H1 (cell line): Measurements from ENCODE around the gene TBC1D2B. TPM values are rescaled to one million over a fixed set of nuclear protein-coding genes. Genes with fewer than 3 reads are reported as not detected.

Source experiments
- CTCF ChIA-PET: fragments of 300-600 bp; sonication (Branson Sonifier 250); formaldehyde crosslinking; loops from one replicate; lab custom pipeline; 2021; ENCODE audit not compliant: partially characterized antibody; lab: Charles Lee
- POLR2A ChIA-PET: fragments of 300-600 bp; sonication (Branson Sonifier 250); formaldehyde crosslinking; loops from one replicate; lab custom pipeline; 2021; ENCODE audit warnings: inconsistent platforms; ENCODE audit not compliant: partially characterized antibody; lab: Charles Lee
- DNase-seq, 2 experiments: peaks; one replicate each; pipeline versions ENCODE4 v3.0.0 to v3.0.0-alpha.2; 2010 to 2022; ENCODE audit warnings: low spot score in 2 of 2, low read depth in 1 of 2, mixed read lengths in 1 of 2
- FAIRE-seq: peaks from 2 replicates; lab custom pipeline; 2011; peaks lifted over from hg19 to GRCh38; lab: Jason Lieb, UNC
- H2AFZ ChIP-seq: 2 replicates; pipeline ENCODE4 v1.8.1; 2012; ENCODE audit warnings: low read length, inconsistent platforms
- H2AK5ac ChIP-seq: 2 replicates; pipeline ENCODE4 v1.6.1; 2013; ENCODE audit warnings: low read depth, low read length
- H2BK120ac ChIP-seq: replicated peaks from 2 replicates; pipeline ENCODE3; 2013; ENCODE audit warnings: low read depth, low read length, inconsistent platforms
- H2BK12ac ChIP-seq: 2 replicates; pipeline ENCODE4 v1.6.1; 2013; ENCODE audit warnings: low read depth, low read length
- H2BK15ac ChIP-seq: 2 replicates; pipeline ENCODE4 v1.6.1; 2013; ENCODE audit warnings: low read length
- H2BK20ac ChIP-seq: 2 replicates; pipeline ENCODE4 v1.6.1; 2013; ENCODE audit warnings: low read length
- H2BK5ac ChIP-seq: 2 replicates; pipeline ENCODE4 v1.6.1; 2013; ENCODE audit warnings: low read depth, low read length
- H3K14ac ChIP-seq: 2 replicates; pipeline ENCODE4 v1.6.1; 2013; ENCODE audit warnings: inconsistent platforms; ENCODE audit not compliant: insufficient read length
- H3K18ac ChIP-seq: 2 replicates; pipeline ENCODE4 v1.6.1; 2013; ENCODE audit warnings: low read length; ENCODE audit errors: extremely low read depth
- H3K23ac ChIP-seq: 2 replicates; pipeline ENCODE4 v1.6.1; 2013; ENCODE audit warnings: inconsistent platforms; ENCODE audit not compliant: insufficient read length
- H3K23me2 ChIP-seq: 2 replicates; pipeline ENCODE4 v1.6.1; 2013; ENCODE audit warnings: low read depth, low read length
- H3K27ac ChIP-seq: 2 replicates; pipeline ENCODE4 v1.6.1; 2011; ENCODE audit warnings: low read depth, low read length, inconsistent platforms
- H3K27me3 ChIP-seq, 4 experiments: replicated peaks in 1 of 4; 1 replicate in 1 of 4; 2 replicates in 3 of 4; pipeline versions ENCODE4 v1.6.1 to v1.8.1; 2011 to 2013; ENCODE audit warnings: low read length in 3 of 4, mild to moderate bottlenecking in 3 of 4, inconsistent platforms in 2 of 4, mixed read lengths in 2 of 4, moderate library complexity in 1 of 4; ENCODE audit not compliant: control insufficient read depth in 3 of 4, insufficient read depth in 3 of 4; ENCODE audit errors: extremely low read depth in 1 of 4
- H3K36me3 ChIP-seq, 4 experiments: 2 replicates each; pipeline versions ENCODE4 v1.6.1 to v1.8.1; 2011 to 2013; ENCODE audit warnings: mild to moderate bottlenecking in 4 of 4, low read length in 3 of 4, moderate library complexity in 2 of 4, control low read depth in 1 of 4, inconsistent platforms in 1 of 4; ENCODE audit not compliant: insufficient read depth in 4 of 4, control insufficient read depth in 2 of 4
- H3K4ac ChIP-seq: replicated peaks from 2 replicates; pipeline ENCODE3; 2013; ENCODE audit warnings: low read length, low read depth, mixed read lengths, inconsistent platforms; ENCODE audit not compliant: insufficient read length
- H3K4me1 ChIP-seq, 4 experiments: replicated peaks in 1 of 4; 1 replicate in 1 of 4; 2 replicates in 3 of 4; pipeline versions ENCODE4 v1.6.1 to v1.8.1; 2011 to 2013; ENCODE audit warnings: low read length in 3 of 4, inconsistent platforms in 2 of 4, mixed read lengths in 1 of 4; ENCODE audit not compliant: insufficient read depth in 4 of 4, control insufficient read depth in 3 of 4
- H3K4me2 ChIP-seq, 2 experiments: 2 replicates each; pipeline versions ENCODE4 v1.6.1 to v1.8.1; 2011 to 2013; ENCODE audit warnings: low read depth in 2 of 2, low read length in 2 of 2, control low read depth in 1 of 2, inconsistent platforms in 1 of 2, mild to moderate bottlenecking in 1 of 2; ENCODE audit not compliant: insufficient read depth in 1 of 2
- H3K4me3 ChIP-seq, 4 experiments: fragments of 200-600, 300-600 bp in 1 of 4; sonication (generic), shearing (Covaris generic), sonication (Bioruptor Twin) in 1 of 4; 2 replicates each; pipeline versions ENCODE4 v1.5.1 to v1.8.1; 2011 to 2016; ENCODE audit warnings: low read length in 4 of 4, low read depth in 3 of 4, control low read depth in 2 of 4, inconsistent platforms in 2 of 4, mild to moderate bottlenecking in 2 of 4, mixed read lengths in 1 of 4, moderate library complexity in 1 of 4; ENCODE audit not compliant: insufficient read depth in 2 of 4; ENCODE audit errors: extremely low read depth in 1 of 4
- H3K56ac ChIP-seq: replicated peaks from 2 replicates; pipeline ENCODE3; 2013; ENCODE audit warnings: low read depth, mild to moderate bottlenecking, mixed read lengths, low read length, inconsistent platforms; ENCODE audit not compliant: insufficient read length
- H3K79me1 ChIP-seq: 2 replicates; pipeline ENCODE4 v1.6.1; 2013; ENCODE audit warnings: low read depth, low read length, control low read depth
- H3K79me2 ChIP-seq, 2 experiments: 2 replicates each; pipeline versions ENCODE4 v1.6.1 to v1.8.1; 2012 to 2013; ENCODE audit warnings: low read length in 2 of 2, mild to moderate bottlenecking in 2 of 2, inconsistent platforms in 1 of 2; ENCODE audit not compliant: insufficient read depth in 2 of 2, control insufficient read depth in 1 of 2
- H3K9ac ChIP-seq, 4 experiments: replicated peaks in 1 of 4; 1 replicate in 1 of 4; 2 replicates in 3 of 4; pipeline versions ENCODE4 v1.6.1 to v1.8.1; 2011 to 2013; ENCODE audit warnings: low read depth in 3 of 4, low read length in 3 of 4, control low read depth in 2 of 4, mild to moderate bottlenecking in 2 of 4, moderate library complexity in 2 of 4, inconsistent platforms in 1 of 4; ENCODE audit errors: extremely low read depth in 1 of 4
- H3K9me3 ChIP-seq, 2 experiments: 2 replicates each; pipeline versions ENCODE4 v1.6.1 to v1.8.1; 2012 to 2013; ENCODE audit warnings: mild to moderate bottlenecking in 2 of 2, moderate library complexity in 2 of 2, control low read depth in 1 of 2, inconsistent platforms in 1 of 2, low read depth in 1 of 2, low read length in 1 of 2, mixed read lengths in 1 of 2; ENCODE audit not compliant: insufficient read depth in 2 of 2
- H4K20me1 ChIP-seq, 2 experiments: replicated peaks in 1 of 2; 2 replicates each; pipeline versions ENCODE3 to v1.8.1; 2011 to 2013; ENCODE audit warnings: inconsistent platforms in 2 of 2, low read length in 2 of 2, mild to moderate bottlenecking in 1 of 2; ENCODE audit not compliant: insufficient read depth in 2 of 2, control insufficient read depth in 1 of 2
- H4K5ac ChIP-seq: 2 replicates; pipeline ENCODE4 v1.6.1; 2013; ENCODE audit warnings: low read length, low read depth, mixed read lengths, inconsistent platforms; ENCODE audit not compliant: insufficient read length
- H4K8ac ChIP-seq: 2 replicates; pipeline ENCODE4 v1.8.0; 2013; ENCODE audit warnings: mild to moderate bottlenecking, moderate library complexity, low read length, inconsistent platforms; ENCODE audit not compliant: insufficient read depth; ENCODE audit errors: extremely low read depth
- H4K91ac ChIP-seq: replicated peaks from 2 replicates; pipeline ENCODE3; 2013; ENCODE audit warnings: low read length, mixed read lengths, inconsistent platforms; ENCODE audit not compliant: insufficient read length
- EGR1 ChIP-seq: IDR thresholded peaks from 2 replicates; pipeline ENCODE4 v1.6.1; 2011; ENCODE audit warnings: low read depth, low read length, borderline replicate concordance
- EZH2 ChIP-seq: fragments of 200-600 bp; sonication (generic); IDR thresholded peaks from 2 replicates; pipeline ENCODE4 v1.7.1; 2012; ENCODE audit warnings: low read depth, mild to moderate bottlenecking, moderate library complexity, low read length, inconsistent platforms; ENCODE audit not compliant: severe bottlenecking
- HDAC6 ChIP-seq: IDR thresholded peaks from one replicate; pipeline ENCODE4 v1.7.1; 2012; ENCODE audit warnings: low read depth, mild to moderate bottlenecking, inconsistent platforms, low read length, moderate library complexity
- RBBP5 ChIP-seq: IDR thresholded peaks from 2 replicates; pipeline ENCODE4 v1.7.1; 2012; ENCODE audit warnings: low read depth, mild to moderate bottlenecking, inconsistent platforms, low read length, moderate library complexity, borderline replicate concordance
- SIX5 ChIP-seq: IDR thresholded peaks from 2 replicates; pipeline ENCODE4 v1.6.1; 2011; ENCODE audit warnings: mild to moderate bottlenecking, low read depth, low read length
- TBP ChIP-seq: IDR thresholded peaks from 2 replicates; pipeline ENCODE4 v1.6.1; 2011; ENCODE audit warnings: low read depth, low read length, improper control_type of control experiment
- WGBS, 2 experiments: shearing (Covaris generic) in 1 of 2; methylation state at CpG; one replicate each; pipeline versions ENCODE4 v1.1.6 to v1.1.7; 2013 to 2015; ENCODE audit warnings: low lambda C conversion rate in 2 of 2, mixed read lengths in 2 of 2, inconsistent platforms in 1 of 2, low coverage in 1 of 2, missing lambda C conversion rate in 1 of 2; ENCODE audit not compliant: insufficient replicate concordance in 2 of 2, insufficient coverage in 1 of 2, insufficient read length in 1 of 2; ENCODE audit errors: extremely low coverage in 1 of 2, missing lambda C conversion rate in 1 of 2; 5-methylcytosine and 5-hydroxymethylcytosine counted together
- polyA plus RNA-seq, 7 experiments: library from polyadenylated mRNA; depleted of rRNA in 3 of 7; stranded (reverse) in 5 of 7; unstranded in 2 of 7; fragments of >200 nt in 5 of 7; fragments of 200-250 nt in 2 of 7; gene quantifications; 1 replicate in 5 of 7; 2 replicates in 1 of 7; 4 replicates in 1 of 7; pipeline versions ENCODE4 v1.2.1 to v1.2.3, GENCODE V29; 2011 to 2013; ENCODE audit warnings: missing spikeins in 2 of 7, mixed read lengths in 2 of 7
- total RNA-seq: library from RNA; stranded (reverse); fragmentation: NEBNext Ultra II Directional; extraction: Animal tissue kit (Norgen Biotek cat#: 25700); gene quantifications from 2 replicates; pipeline ENCODE4 v1.2.1, GENCODE V29; 2021
- TF ChIP-seq, protein P1 (sequence below), 3 experiments: IDR thresholded peaks; 1 replicate in 2 of 3; 2 replicates in 1 of 3; pipeline versions ENCODE4 v1.5.1 to v1.6.1; 2011; ENCODE audit warnings: low read length in 3 of 3, mild to moderate bottlenecking in 3 of 3, inconsistent platforms in 2 of 3, low read depth in 1 of 3, moderate library complexity in 1 of 3; ENCODE audit not compliant: insufficient read depth in 1 of 3; ENCODE audit errors: control extremely low read depth in 1 of 3
- TF ChIP-seq, protein P2 (sequence below): IDR thresholded peaks from 2 replicates; pipeline ENCODE4 v1.6.1; 2011; ENCODE audit warnings: low read depth, mild to moderate bottlenecking, low read length; ENCODE audit not compliant: insufficient read depth

Gene TBC1D2B
- total and polyA plus RNA-seq, 2 of the 8 experiments (the other 6 are each of a cell fraction or from before 2014, with no cell fraction given) = 11.9 to 19.5 TPM

- Histone ChIP-seq H4K91ac (no peak overlapping the region), H2BK12ac (no peak overlapping the region), H2BK120ac (no peak overlapping the region), H2BK15ac (no peak overlapping the region), H3K4me3 (no peak overlapping the region), H3K4me2 (peak overlapping the region in 1 of 2 experiments; percentile 32; a peak in 1 of 4 replicates), H3K27ac (no peak overlapping the region), H3K79me2 (peaks cover 3 to 45% of the 10 kb centered on the region in 2 experiments; a peak in 3 of 4 replicates), H4K20me1 (peaks cover 0 to 9% of the 10 kb centered on the region in 2 experiments), H4K8ac (no peak overlapping the region), H2AK5ac (no peak overlapping the region), H3K36me3 (no peaks in the 10 kb centered on the region), H3K79me1 (peaks cover 10% of the 10 kb centered on the region), H3K56ac (no peak overlapping the region), H3K14ac (no peak overlapping the region), H2BK20ac (peak overlapping the region; percentile 77; the same call in 1 of the 2 replicates), H3K4me1 (peaks cover 8 to 35% (median 20%) of the 10 kb centered on the region in 4 experiments), H3K9ac (no peak overlapping the region), H2AFZ (no peak overlapping the region), H4K5ac (no peak overlapping the region), H3K23me2 (no peaks in the 10 kb centered on the region; the same call in 1 of the 2 replicates), H3K27me3 (no peaks in the 10 kb centered on the region; a peak in 1 of 7 replicates), H3K18ac (0 out of 2 replicates have a peak overlapping the region, but pooled peaks have one; percentile 15), H3K9me3 (no peaks in the 10 kb centered on the region), H3K23ac (no peak overlapping the region), H2BK5ac (no peak overlapping the region), H3K4ac (no peak overlapping the region)
- 83% methylated on average over 4 of the region's 4 CpGs; no CpG with 5 or more reads in 1 of the 2 experiments for WGBS, 2 experiments
- POLR2A ChIA-PET = interaction anchor here (1.2 kb wide), 2 partner anchors 9 to 15 kb away, joined by 3 read pairs; no protein-coding TSS in a partner anchor
- no peak for DNase-seq
- CTCF ChIA-PET = interaction anchor here (0.7 to 2.6 kb wide), 12 partner anchors 11 to 884 kb away, joined by 3 to 8 read pairs (median 3); no protein-coding TSS in a partner anchor
- no peak for FAIRE-seq
- TF ChIP-seq RBBP5 (no peak), EGR1 (no peak), EZH2 (no peak), HDAC6 (no peak), TBP (no peak), SIX5 (no peak)
- TF ChIP-seq, protein P1, sequence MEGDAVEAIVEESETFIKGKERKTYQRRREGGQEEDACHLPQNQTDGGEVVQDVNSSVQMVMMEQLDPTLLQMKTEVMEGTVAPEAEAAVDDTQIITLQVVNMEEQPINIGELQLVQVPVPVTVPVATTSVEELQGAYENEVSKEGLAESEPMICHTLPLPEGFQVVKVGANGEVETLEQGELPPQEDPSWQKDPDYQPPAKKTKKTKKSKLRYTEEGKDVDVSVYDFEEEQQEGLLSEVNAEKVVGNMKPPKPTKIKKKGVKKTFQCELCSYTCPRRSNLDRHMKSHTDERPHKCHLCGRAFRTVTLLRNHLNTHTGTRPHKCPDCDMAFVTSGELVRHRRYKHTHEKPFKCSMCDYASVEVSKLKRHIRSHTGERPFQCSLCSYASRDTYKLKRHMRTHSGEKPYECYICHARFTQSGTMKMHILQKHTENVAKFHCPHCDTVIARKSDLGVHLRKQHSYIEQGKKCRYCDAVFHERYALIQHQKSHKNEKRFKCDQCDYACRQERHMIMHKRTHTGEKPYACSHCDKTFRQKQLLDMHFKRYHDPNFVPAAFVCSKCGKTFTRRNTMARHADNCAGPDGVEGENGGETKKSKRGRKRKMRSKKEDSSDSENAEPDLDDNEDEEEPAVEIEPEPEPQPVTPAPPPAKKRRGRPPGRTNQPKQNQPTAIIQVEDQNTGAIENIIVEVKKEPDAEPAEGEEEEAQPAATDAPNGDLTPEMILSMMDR (IDR thresholded peaks at IDR 0.05; ENCODE audit: control extremely low read depth in 1 of 3, insufficient read depth in 1 of 3, low read depth in 1 of 3, low read length in 3 of 3) = no peak
- TF ChIP-seq, protein P2, sequence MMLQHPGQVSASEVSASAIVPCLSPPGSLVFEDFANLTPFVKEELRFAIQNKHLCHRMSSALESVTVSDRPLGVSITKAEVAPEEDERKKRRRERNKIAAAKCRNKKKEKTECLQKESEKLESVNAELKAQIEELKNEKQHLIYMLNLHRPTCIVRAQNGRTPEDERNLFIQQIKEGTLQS = no peak
Measured at GRCh38 chr15:78070049-78070700, 7.3 kb downstream of the TBC1D2B start.
